A549 (cell line): ENCODE data around the gene CPEB2. TPM values are rescaled to one million over a fixed set of nuclear protein-coding genes. Genes with fewer than 3 reads are reported as not detected.
A peak's percentile ranks its signal among the peaks of the same experiment; 100 is the strongest.

Source experiments
- ATAC-seq, 2 experiments: fragments of 200-7000 bp in 1 of 2; fragments of >200 bp in 1 of 2; cut with Nextera tagmentation in 1 of 2; cut with Tn5 transposase in 1 of 2; 3 replicates each; pipeline versions ENCODE4 v1.8.0 to v1.9.1; 2018 to 2020; ENCODE audit warnings: mild to moderate bottlenecking in 1 of 2, moderate library complexity in 1 of 2
- CTCF ChIA-PET: fragments of 300-600 bp; sonication (Branson Sonifier 250); formaldehyde crosslinking; extraction: SDS; loops from one replicate; lab custom pipeline; 2021; ENCODE audit warnings: antibody characterized with exemption, inconsistent platforms; lab: Yijun Ruan, JAX
- POLR2A ChIA-PET: fragments of 350-600 bp; formaldehyde crosslinking; extraction: SDS; loops from one replicate; lab custom pipeline; 2021; ENCODE audit warnings: antibody characterized with exemption, inconsistent platforms; lab: Yijun Ruan, JAX
- DNase-seq, 2 experiments: peaks; one replicate each; pipeline versions ENCODE4 v3.0.0 to v3.0.0-alpha.2; 2011 to 2016; ENCODE audit warnings: low read depth in 1 of 2, low spot score in 1 of 2
- FAIRE-seq: peaks from 2 replicates; lab custom pipeline; 2011; peaks lifted over from hg19 to GRCh38; lab: Jason Lieb, UNC
- H3K27ac ChIP-seq, 2 experiments: fragments of >200 bp; sonication (Bioruptor Twin); formaldehyde crosslinking; 3 replicates each; pipeline ENCODE4 v1.5.1; 2016 to 2017
- H3K4me1 ChIP-seq: fragments of >200 bp; sonication (Bioruptor Twin); formaldehyde crosslinking; 3 replicates; pipeline ENCODE4 v1.6.1; 2016
- H3K4me2 ChIP-seq: fragments of >200 bp; sonication (Bioruptor Twin); formaldehyde crosslinking; 3 replicates; pipeline ENCODE4 v1.6.1; 2016
- H3K4me3 ChIP-seq: fragments of >200 bp; sonication (Bioruptor Twin); formaldehyde crosslinking; 3 replicates; pipeline ENCODE4 v1.5.1; 2016
- H3K9me3 ChIP-seq: fragments of >200 bp; sonication (Bioruptor Twin); formaldehyde crosslinking; 3 replicates; pipeline ENCODE4 v1.6.1; 2016
- CBX8 ChIP-seq: fragments of 200-600 bp; sonication (generic); IDR thresholded peaks from 2 replicates; pipeline ENCODE4 v1.6.1; 2016
- EHF ChIP-seq: fragments of 250-450 bp; sonication (Bioruptor Pico); IDR thresholded peaks from 2 replicates; pipeline ENCODE4 v1.5.0; 2020; ENCODE audit warnings: mild to moderate bottlenecking
- HOXB5 ChIP-seq: fragments of 250-450 bp; sonication (Bioruptor Pico); IDR thresholded peaks from 2 replicates; pipeline ENCODE4 v1.5.0; 2020; ENCODE audit warnings: mild to moderate bottlenecking, moderate library complexity
- KDM5A ChIP-seq: fragments of 200-600 bp; sonication (generic); IDR thresholded peaks from 2 replicates; pipeline ENCODE4 v1.6.1; 2016; ENCODE audit warnings: antibody characterized with exemption, mild to moderate bottlenecking
- PHF8 ChIP-seq: fragments of 200-600 bp; sonication (generic); IDR thresholded peaks from 2 replicates; pipeline ENCODE4 v1.6.1; 2016; ENCODE audit warnings: low read depth, mild to moderate bottlenecking, antibody characterized with exemption, moderate library complexity, borderline replicate concordance
- POLR2AphosphoS2 ChIP-seq: conservative IDR thresholded peaks from 2 replicates; pipeline ENCODE4 v1.6.1; 2012; ENCODE audit warnings: low read length, improper control_type of control experiment, inconsistent platforms
- SMC3 ChIP-seq: fragments of >200 bp; sonication (Bioruptor Twin); formaldehyde crosslinking; IDR thresholded peaks from 3 replicates; pipeline ENCODE4 v1.6.1; 2018; ENCODE audit warnings: inconsistent platforms
- WGBS: methylation state at CpG from one replicate; pipeline ENCODE4 v1.1.6; 2017; ENCODE audit errors: missing lambda C conversion rate; 5-methylcytosine and 5-hydroxymethylcytosine counted together
- polyA plus RNA-seq, 4 experiments: library from polyadenylated mRNA; depleted of rRNA in 3 of 4; stranded (reverse); fragments of >200 nt; fragmentation: RNase III in 1 of 4; extraction: RNeasy Plus Mini Kit Qiagen cat#74134 plus additional on column Dnase treatment in 1 of 4; gene quantifications; 2 replicates in 3 of 4; 3 replicates in 1 of 4; pipeline ENCODE4 v1.2.3, GENCODE V29; 2011 to 2017
- TF ChIP-seq, protein P1 (sequence below): fragments of 200-600 bp; sonication (generic); IDR thresholded peaks from 2 replicates; pipeline ENCODE4 v1.6.1; 2016; ENCODE audit warnings: antibody characterized with exemption, mild to moderate bottlenecking, moderate library complexity
- TF ChIP-seq, protein P2 (sequence below): IDR thresholded peaks from 2 replicates; pipeline ENCODE4 v1.6.1; 2012; ENCODE audit warnings: low read depth, borderline replicate concordance
- TF ChIP-seq, protein P3 (sequence below): fragments of >200 bp; sonication (Bioruptor Twin); formaldehyde crosslinking; IDR thresholded peaks from 2 replicates; pipeline ENCODE4 v1.6.1; 2016

The CPEB2 gene
- polyA plus RNA-seq, 2 of the 4 experiments (the other 2 are of a cell fraction), result 16.2 to 16.8 TPM

DNA sequence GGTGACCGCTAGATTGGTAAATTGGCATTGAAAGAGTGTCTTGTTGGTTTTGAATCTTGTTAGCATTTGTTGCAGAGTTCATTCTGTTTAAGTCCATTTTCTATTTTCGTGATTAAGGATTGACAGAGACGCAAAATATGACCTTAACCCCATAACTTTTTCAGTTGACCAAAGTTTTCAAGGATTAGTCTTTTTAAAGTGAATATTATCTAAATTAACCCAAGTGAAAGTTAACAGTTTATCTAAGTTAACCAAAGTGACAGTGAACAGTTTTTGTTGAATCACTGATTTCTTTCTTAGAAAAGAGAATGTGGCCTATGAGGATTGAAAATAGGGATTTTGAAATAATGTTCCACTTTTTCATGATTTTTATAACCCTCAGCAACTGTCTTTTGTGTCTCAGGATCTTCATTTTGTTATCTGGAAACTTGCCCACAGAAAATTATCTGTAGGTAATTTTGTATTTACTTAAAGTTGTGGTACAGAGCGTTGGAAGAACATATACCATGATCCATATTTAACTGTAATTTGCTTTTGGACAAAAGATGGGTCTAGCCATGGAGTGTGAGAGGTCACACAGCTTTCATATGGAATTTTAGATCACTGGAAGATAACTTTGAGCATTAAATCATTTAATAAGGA is 3.3 kb downstream of the CPEB2 start:
- ATAC-seq, result no peak
- DNase-seq, result no peak
- WGBS, result 1% methylated on average over 4 of the region's 4 CpGs
- H3K4me2 ChIP-seq, result peak overlapping the region; percentile 80
- no peak for FAIRE-seq
- POLR2A ChIA-PET, result interaction anchor here (0.7 to 1.0 kb wide), 2 partner anchors 14 to 898 kb away, joined by 3 read pairs; no protein-coding TSS in a partner anchor
- peak overlapping the region; percentile 93 to 100 for H3K27ac ChIP-seq
- H3K4me3 ChIP-seq, result peak overlapping the region; percentile 71
- CTCF ChIA-PET, result no interaction called here
- peaks cover 33% of the 10 kb centered on the region for H3K4me1 ChIP-seq
- TF ChIP-seq, protein P1, sequence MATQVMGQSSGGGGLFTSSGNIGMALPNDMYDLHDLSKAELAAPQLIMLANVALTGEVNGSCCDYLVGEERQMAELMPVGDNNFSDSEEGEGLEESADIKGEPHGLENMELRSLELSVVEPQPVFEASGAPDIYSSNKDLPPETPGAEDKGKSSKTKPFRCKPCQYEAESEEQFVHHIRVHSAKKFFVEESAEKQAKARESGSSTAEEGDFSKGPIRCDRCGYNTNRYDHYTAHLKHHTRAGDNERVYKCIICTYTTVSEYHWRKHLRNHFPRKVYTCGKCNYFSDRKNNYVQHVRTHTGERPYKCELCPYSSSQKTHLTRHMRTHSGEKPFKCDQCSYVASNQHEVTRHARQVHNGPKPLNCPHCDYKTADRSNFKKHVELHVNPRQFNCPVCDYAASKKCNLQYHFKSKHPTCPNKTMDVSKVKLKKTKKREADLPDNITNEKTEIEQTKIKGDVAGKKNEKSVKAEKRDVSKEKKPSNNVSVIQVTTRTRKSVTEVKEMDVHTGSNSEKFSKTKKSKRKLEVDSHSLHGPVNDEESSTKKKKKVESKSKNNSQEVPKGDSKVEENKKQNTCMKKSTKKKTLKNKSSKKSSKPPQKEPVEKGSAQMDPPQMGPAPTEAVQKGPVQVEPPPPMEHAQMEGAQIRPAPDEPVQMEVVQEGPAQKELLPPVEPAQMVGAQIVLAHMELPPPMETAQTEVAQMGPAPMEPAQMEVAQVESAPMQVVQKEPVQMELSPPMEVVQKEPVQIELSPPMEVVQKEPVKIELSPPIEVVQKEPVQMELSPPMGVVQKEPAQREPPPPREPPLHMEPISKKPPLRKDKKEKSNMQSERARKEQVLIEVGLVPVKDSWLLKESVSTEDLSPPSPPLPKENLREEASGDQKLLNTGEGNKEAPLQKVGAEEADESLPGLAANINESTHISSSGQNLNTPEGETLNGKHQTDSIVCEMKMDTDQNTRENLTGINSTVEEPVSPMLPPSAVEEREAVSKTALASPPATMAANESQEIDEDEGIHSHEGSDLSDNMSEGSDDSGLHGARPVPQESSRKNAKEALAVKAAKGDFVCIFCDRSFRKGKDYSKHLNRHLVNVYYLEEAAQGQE, result no peak
- no peaks in the 10 kb centered on the region for H3K9me3 ChIP-seq

DNA sequence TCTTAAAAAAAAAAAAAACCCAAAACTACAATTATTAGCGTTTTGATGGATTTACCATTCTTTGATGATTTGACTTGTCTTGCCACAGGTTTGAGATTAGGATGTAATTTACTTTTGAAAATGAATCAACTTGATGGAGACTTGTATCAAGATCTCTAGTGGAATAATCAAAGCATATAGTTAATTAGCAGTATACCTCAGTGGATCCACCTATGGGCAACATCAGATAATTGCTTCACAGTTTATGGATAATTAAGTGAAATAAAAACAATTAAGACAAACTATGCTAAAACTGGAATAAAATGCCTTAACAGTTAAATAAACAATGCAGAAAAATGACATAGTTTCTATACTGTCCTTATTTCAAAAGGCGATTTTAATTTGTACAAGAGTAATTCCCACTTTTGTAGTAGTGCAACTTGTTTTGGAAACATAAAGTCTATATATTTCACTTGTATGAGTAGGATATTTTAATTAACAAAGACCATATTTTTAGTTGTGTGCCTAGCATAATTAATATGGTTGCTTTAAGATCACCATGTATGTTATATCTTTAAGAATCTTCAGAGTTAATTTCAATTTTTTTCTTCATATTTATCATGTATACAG is 4.2 kb downstream of the CPEB2 start:
- FAIRE-seq (no peak), DNase-seq (no peak)

DNA sequence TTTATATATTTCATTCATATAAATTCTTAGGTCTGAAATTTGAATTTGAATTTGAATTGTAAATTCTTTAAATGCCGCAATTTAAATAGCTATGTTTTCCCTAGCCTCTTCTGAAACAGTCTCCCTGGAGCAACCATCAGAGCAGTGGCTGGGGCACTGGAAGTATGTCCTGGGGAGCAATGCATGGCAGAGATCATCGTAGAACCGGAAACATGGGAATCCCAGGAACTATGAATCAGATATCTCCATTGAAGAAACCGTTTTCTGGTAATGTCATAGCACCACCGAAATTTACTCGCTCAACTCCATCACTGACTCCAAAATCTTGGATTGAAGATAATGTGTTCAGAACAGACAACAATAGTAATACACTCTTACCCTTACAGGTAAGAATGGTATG is 4.9 kb downstream of the CPEB2 start:
- ATAC-seq, result no peak
- ChIA-PET CTCF (interaction anchor here (1.2 kb wide), 1 partner anchor 1352 kb away, joined by 3 read pairs; no protein-coding TSS in a partner anchor), POLR2A (no interaction called here)
- Histone ChIP-seq H3K4me1 (peaks cover 40% of the 10 kb centered on the region), H3K4me3 (peak overlapping the region; percentile 71), H3K27ac (peak overlapping the region; percentile 85 to 93), H3K9me3 (no peaks in the 10 kb centered on the region), H3K4me2 (peak overlapping the region; percentile 80)
- TF ChIP-seq, protein P2, sequence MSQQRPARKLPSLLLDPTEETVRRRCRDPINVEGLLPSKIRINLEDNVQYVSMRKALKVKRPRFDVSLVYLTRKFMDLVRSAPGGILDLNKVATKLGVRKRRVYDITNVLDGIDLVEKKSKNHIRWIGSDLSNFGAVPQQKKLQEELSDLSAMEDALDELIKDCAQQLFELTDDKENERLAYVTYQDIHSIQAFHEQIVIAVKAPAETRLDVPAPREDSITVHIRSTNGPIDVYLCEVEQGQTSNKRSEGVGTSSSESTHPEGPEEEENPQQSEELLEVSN, result no peak
- under 1% methylated on average over 6 of the region's 6 CpGs for WGBS
- no peak for FAIRE-seq
- DNase-seq, result peak in 1 of 2 experiments; percentile 40

More for the DNA sequence above, 4.2 kb downstream of the CPEB2 start:
- H3K4me1 ChIP-seq, result peaks cover 34% of the 10 kb centered on the region
- peak overlapping the region in 1 of 2 experiments; percentile 93; a peak in 4 of 6 replicates for H3K27ac ChIP-seq
- H3K4me3 ChIP-seq, result peak overlapping the region; percentile 71
- ChIA-PET POLR2A (interaction anchor here (0.7 kb wide), 1 partner anchor 899 kb away, joined by 3 read pairs; no protein-coding TSS in a partner anchor), CTCF (interaction anchor here (0.6 to 1.2 kb wide), 2 partner anchors 277 to 1351 kb away, joined by 3 read pairs; no protein-coding TSS in a partner anchor)
- H3K9me3 ChIP-seq, result no peaks in the 10 kb centered on the region
- 2% methylated on average over 2 of the region's 2 CpGs for WGBS
- H3K4me2 ChIP-seq, result peak overlapping the region; percentile 80
- TF ChIP-seq SMC3, result 0 out of 3 replicates have a peak, but pooled peaks have one; percentile 12
- no peak for TF ChIP-seq HOXB5 (CRISPR knock-in tag)
- ATAC-seq, result no peak

DNA sequence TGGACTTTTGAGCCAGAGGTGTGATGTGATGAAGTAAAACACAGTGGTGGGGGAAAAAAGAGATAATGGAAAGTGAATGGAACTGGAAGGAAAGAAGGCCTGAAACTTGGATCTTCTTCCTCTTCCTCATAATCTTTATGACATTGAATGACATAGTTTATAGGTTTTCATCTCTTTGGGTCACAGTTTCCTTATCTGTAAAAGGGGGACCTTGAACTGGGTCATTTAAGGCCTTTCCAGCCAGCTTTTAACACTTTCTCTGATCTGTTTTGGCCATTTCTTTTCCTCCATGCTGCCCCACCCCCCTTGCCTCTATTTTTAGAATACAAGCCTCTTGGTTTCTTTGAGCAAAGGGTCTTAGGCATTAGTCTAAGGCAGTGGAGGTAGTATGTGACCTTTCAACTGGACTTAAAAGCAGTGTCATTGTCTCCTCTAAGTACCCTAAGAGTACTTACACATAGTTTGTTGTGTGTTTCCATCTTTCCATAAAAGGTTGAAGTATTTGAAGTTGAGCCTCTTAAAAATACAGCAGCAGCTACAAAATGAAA is 7.8 kb downstream of the CPEB2 start:
- H3K4me2 ChIP-seq, result peak overlapping the region; percentile 80
- ATAC-seq, result no peak
- peaks cover 70% of the 10 kb centered on the region for H3K4me1 ChIP-seq
- peak in 1 of 2 experiments; percentile 22 for DNase-seq
- FAIRE-seq, result no peak
- no peaks in the 10 kb centered on the region for H3K9me3 ChIP-seq
- H3K4me3 ChIP-seq, result peak overlapping the region; percentile 71
- ChIA-PET POLR2A (interaction anchor here (0.7 to 0.8 kb wide), 2 partner anchors 30 to 934 kb away, joined by 5 read pairs; no protein-coding TSS in a partner anchor), CTCF (interaction anchor here (0.6 kb wide), 1 partner anchor 1364 kb away, joined by 5 read pairs; no protein-coding TSS in a partner anchor)
- peak overlapping the region; percentile 78 to 93 for H3K27ac ChIP-seq
- TF ChIP-seq KDM5A, result no peak
- TF ChIP-seq, protein P3, sequence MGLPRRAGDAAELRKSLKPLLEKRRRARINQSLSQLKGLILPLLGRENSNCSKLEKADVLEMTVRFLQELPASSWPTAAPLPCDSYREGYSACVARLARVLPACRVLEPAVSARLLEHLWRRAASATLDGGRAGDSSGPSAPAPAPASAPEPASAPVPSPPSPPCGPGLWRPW, result no peak
- no peak for TF ChIP-seq PHF8
- no peak for TF ChIP-seq EHF (CRISPR knock-in tag)
- no peak for TF ChIP-seq CBX8
- TF ChIP-seq POLR2AphosphoS2, result no peak
- TF ChIP-seq, all 56 proteins: peak for 0
